HG03039 (cell line): ENCODE measurements around the gene PCDHGA7.
"Not testable (repeated sequence)": the region's sequence is repeated elsewhere in the genome, so short reads cannot be mapped to it uniquely, and the experiment has no call there.

Experiments
- ATAC-seq: cut with Tn5 transposase; IDR thresholded peaks from one replicate; pipeline ENCODE4 v1.9.1; 2021; ENCODE audit warnings: mild to moderate bottlenecking, moderate library complexity; ENCODE audit not compliant: unreplicated experiment

Gene PCDHGA7

DNA sequence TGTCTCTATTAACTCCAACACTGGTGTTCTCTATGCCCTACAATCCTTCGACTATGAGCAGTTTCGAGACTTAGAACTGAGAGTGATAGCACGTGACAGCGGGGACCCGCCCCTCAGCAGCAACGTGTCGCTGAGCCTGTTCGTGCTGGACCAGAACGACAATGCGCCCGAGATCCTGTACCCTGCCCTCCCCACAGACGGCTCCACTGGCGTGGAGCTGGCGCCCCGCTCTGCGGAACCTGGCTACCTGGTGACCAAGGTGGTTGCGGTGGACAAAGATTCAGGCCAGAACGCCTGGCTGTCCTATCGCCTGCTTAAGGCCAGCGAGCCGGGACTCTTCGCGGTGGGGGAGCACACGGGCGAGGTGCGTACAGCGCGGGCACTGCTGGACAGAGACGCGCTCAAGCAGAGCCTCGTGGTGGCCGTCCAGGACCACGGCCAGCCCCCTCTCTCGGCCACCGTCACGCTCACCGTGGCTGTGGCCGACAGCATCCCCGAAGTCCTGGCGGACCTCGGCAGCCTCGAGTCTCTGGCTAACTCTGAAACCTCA is 40.3 kb downstream of the PCDHGA7 start:
- ATAC-seq = no peak

DNA sequence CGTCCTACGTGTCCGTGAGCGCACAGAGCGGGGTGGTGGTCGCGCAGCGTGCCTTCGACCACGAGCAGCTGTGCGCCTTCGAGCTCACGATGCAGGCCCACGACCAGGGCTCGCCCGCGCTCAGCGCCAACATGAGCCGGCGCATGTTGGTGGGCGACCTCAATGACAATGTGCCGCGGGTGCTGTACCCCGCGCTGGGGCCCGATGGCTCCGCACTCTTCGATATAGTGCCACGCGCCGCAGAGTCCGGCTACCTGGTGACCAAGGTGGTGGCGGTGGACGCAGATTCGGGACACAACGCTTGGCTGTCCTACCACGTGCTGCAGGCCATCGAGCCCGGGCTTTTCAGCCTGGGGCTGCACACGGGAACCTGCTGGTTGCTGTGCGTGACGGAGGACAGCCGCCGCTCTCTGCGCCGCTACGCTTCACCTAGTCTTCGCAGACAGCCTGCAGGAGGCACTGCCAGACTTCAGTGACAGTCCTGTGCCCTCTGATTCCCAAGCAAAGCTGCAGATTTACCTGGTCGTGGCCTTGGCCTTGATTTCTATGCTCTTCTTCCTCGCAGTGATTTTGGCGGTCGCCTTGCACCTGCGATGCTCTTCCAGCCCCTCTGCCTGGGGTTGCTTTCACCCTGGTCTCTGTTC is 45.4 kb downstream of the PCDHGA7 start:
- ATAC-seq = no peak

DNA sequence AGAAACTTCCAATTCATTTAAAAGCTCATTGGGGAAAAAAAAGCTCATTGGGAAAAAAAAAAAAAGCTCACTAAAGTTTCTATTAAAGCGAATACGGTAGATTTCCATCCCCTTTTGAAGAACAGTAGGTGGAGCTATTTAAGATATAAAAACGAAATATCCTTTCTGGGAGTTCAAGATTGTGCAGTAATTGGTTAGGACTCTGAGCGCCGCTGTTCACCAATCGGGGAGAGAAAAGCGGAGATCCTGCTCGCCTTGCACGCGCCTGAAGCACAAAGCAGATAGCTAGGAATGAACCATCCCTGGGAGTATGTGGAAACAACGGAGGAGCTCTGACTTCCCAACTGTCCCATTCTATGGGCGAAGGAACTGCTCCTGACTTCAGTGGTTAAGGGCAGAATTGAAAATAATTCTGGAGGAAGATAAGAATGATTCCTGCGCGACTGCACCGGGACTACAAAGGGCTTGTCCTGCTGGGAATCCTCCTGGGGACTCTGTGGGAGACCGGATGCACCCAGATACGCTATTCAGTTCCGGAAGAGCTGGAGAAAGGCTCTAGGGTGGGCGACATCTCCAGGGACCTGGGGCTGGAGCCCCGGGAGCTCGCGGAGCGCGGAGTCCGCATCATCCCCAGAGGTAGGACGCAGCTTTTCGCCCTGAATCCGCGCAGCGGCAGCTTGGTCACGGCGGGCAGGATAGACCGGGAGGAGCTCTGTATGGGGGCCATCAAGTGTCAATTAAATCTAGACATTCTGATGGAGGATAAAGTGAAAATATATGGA is 48.0 kb downstream of the PCDHGA7 start, which contains the start of gene PCDHGA12:
Gene PCDHGA12 (plus strand): TSS at position 176 of the 782 bp plus-strand sequence. CDS start 253 bp downstream, at position 429.
- ATAC-seq = peak; percentile 61

DNA sequence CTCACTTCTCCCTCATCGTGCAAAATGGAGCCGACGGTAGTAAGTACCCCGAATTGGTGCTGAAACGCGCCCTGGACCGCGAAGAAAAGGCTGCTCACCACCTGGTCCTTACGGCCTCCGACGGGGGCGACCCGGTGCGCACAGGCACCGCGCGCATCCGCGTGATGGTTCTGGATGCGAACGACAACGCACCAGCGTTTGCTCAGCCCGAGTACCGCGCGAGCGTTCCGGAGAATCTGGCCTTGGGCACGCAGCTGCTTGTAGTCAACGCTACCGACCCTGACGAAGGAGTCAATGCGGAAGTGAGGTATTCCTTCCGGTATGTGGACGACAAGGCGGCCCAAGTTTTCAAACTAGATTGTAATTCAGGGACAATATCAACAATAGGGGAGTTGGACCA is 48.7 kb downstream of the PCDHGA7 start:
- ATAC-seq = no peak

DNA sequence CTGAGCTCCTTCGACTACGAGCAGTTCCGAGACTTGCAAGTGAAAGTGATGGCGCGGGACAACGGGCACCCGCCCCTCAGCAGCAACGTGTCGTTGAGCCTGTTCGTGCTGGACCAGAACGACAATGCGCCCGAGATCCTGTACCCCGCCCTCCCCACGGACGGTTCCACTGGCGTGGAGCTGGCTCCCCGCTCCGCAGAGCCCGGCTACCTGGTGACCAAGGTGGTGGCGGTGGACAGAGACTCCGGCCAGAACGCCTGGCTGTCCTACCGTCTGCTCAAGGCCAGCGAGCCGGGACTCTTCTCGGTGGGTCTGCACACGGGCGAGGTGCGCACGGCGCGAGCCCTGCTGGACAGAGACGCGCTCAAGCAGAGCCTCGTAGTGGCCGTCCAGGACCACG is 49.8 kb downstream of the PCDHGA7 start:
- not testable (repeated sequence) for ATAC-seq

DNA sequence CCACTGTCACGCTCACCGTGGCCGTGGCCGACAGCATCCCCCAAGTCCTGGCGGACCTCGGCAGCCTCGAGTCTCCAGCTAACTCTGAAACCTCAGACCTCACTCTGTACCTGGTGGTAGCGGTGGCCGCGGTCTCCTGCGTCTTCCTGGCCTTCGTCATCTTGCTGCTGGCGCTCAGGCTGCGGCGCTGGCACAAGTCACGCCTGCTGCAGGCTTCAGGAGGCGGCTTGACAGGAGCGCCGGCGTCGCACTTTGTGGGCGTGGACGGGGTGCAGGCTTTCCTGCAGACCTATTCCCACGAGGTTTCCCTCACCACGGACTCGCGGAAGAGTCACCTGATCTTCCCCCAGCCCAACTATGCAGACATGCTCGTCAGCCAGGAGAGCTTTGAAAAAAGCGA is 50.2 kb downstream of the PCDHGA7 start:
- not testable (repeated sequence) for ATAC-seq

DNA sequence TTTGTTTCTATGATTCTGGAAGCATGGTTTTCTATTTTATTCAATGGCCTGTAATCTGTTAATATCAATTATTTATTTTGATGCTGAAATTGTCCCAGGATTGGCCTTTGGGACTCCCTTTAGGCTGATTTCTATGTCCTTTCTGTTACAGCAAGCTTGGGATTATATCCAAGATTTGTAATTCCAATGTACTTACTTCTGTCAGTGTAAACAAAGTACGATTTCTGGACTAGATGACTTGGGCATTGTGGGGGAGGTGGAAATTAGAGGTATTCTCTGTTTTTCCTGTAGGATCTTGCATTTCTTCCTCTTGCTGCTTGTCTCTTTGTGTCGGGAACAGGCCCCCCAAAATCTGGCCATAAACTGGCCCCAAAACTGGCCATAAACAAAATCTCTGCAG is 51.5 kb downstream of the PCDHGA7 start:
- no peak for ATAC-seq
